HG02852 (cell line): ENCODE data around the gene CTU1.

Source experiments
- ATAC-seq: cut with Tn5 transposase; IDR thresholded peaks from one replicate; pipeline ENCODE4 v1.9.1; 2021; ENCODE audit warnings: mild to moderate bottlenecking, moderate library complexity; ENCODE audit not compliant: unreplicated experiment

CTU1 gene

GRCh38 chr19:51084505-51084904 lies 23.7 kb downstream of the CTU1 start:
- ATAC-seq = no peak

- no peak for ATAC-seq
Observed at GRCh38 chr19:51083783-51084182, 24.4 kb downstream of the CTU1 start.

- ATAC-seq = no peak
Observed at GRCh38 chr19:51083181-51083580, 25.0 kb downstream of the CTU1 start.

- no peak for ATAC-seq
Observed at GRCh38 chr19:51082611-51083010, 25.6 kb downstream of the CTU1 start, which contains the start of gene KLK14. Gene KLK14 (minus strand): TSS chr19:51082887. CDS start chr19:51082614, 273 bp downstream.

- ATAC-seq = no peak
Observed at GRCh38 chr19:51081476-51081875, 26.7 kb downstream of the CTU1 start.

GRCh38 chr19:51079481-51080110 lies 28.6 kb downstream of the CTU1 start:
- ATAC-seq = no peak

GRCh38 chr19:51078731-51079130 lies 29.5 kb downstream of the CTU1 start:
- ATAC-seq = no peak

GRCh38 chr19:51078104-51078503 lies 30.1 kb downstream of the CTU1 start:
- no peak for ATAC-seq

- no peak for ATAC-seq
Observed at GRCh38 chr19:51076631-51077213, 31.5 kb downstream of the CTU1 start.

- no peak for ATAC-seq
Observed at GRCh38 chr19:51075998-51076397, 32.2 kb downstream of the CTU1 start.

- ATAC-seq = no peak
Observed at GRCh38 chr19:51071095-51071405, 37.2 kb downstream of the CTU1 start.

- ATAC-seq = no peak
Observed at GRCh38 chr19:51070334-51071094, 37.7 kb downstream of the CTU1 start.

- ATAC-seq = no peak
Observed at GRCh38 chr19:51066393-51067186, 41.6 kb downstream of the CTU1 start.

- ATAC-seq = no peak
Observed at GRCh38 chr19:51065221-51065960, 42.8 kb downstream of the CTU1 start.

- no peak for ATAC-seq
Observed at GRCh38 chr19:51064534-51065220, 43.5 kb downstream of the CTU1 start, which contains the start of gene KLK13. Gene KLK13 (minus strand): TSS chr19:51065092. CDS start chr19:51065067, 25 bp downstream.

- no peak for ATAC-seq
Observed at GRCh38 chr19:51063664-51064063, 44.5 kb downstream of the CTU1 start.

- no peak for ATAC-seq
Observed at GRCh38 chr19:51060973-51061372, 47.2 kb downstream of the CTU1 start.

- ATAC-seq = no peak
Observed at GRCh38 chr19:51060336-51060735, 47.9 kb downstream of the CTU1 start.

GRCh38 chr19:51059715-51060114 lies 48.5 kb downstream of the CTU1 start:
- ATAC-seq = no peak

GRCh38 chr19:51055866-51056265 lies 52.3 kb downstream of the CTU1 start:
- ATAC-seq = no peak
